ENCODE measurements around the gene LMO7. TPM values are rescaled to one million over a fixed set of nuclear protein-coding genes. Genes with fewer than 3 reads are reported as not detected.

The LMO7 gene
- total and polyA plus RNA-seq, 2 of the 8 experiments (the other 6 are each of a cell fraction or from before 2014, with no cell fraction given) = 8.1 to 28.3 TPM

DNA sequence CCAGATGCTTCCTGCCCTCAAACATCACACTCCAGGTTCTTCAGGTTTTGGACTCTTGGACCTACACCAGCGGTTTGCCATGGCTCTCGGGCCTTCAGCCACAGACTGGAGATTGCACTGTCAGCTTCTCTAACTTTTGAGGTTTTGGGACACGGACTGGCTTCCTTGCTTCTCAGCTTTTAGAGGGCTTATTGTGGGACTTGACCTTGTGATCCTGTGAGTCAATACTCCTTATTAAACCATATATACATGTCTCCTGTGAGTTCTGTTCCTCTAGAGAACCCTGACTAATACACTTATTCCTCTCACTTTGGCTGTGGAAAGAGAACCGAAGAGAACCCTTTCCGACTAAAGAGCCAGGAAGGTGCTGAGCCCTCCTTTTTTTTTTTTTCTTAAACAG, 53.6 kb downstream of the LMO7 start:
- no peak for DNase-seq (ENCODE audit: low read depth in 1 of 2, low spot score in 2 of 2)
- no peak overlapping the region for H4K91ac ChIP-seq (replicated peaks; ENCODE audit: insufficient read length, low read length)
- no peaks in the 10 kb centered on the region for H3K79me1 ChIP-seq (ENCODE audit: low read depth, low read length)
- H3K56ac ChIP-seq (replicated peaks; ENCODE audit: insufficient read length, low read depth, low read length) = no peak overlapping the region
- POLR2A ChIA-PET (ENCODE audit: partially characterized antibody) = no interaction called here
- H4K8ac ChIP-seq (ENCODE audit: extremely low read depth, insufficient read depth, low read length) = no peak overlapping the region
- no peak overlapping the region for H3K4me2 ChIP-seq (ENCODE audit: insufficient read depth in 1 of 2, low read depth in 2 of 2, low read length in 2 of 2)
- CTCF ChIA-PET (ENCODE audit: partially characterized antibody) = interaction anchor here (0.7 to 4.6 kb wide), 6 partner anchors 14 to 784 kb away, joined by 3 to 29 read pairs (median 12); no protein-coding TSS in a partner anchor
- no peaks in the 10 kb centered on the region for H3K36me3 ChIP-seq (ENCODE audit: control insufficient read depth in 2 of 4, insufficient read depth in 4 of 4, low read length in 3 of 4)
- peaks cover 2 to 6% (median 5%) of the 10 kb centered on the region in 4 experiments; a peak in 6 of 7 replicates for H3K4me1 ChIP-seq (replicated peaks in 1 of 4; ENCODE audit: control insufficient read depth in 3 of 4, insufficient read depth in 4 of 4, low read length in 3 of 4)
- H2AFZ ChIP-seq (ENCODE audit: low read length) = no peak overlapping the region
- no peak overlapping the region for H2BK20ac ChIP-seq (ENCODE audit: low read length)
- no peaks in the 10 kb centered on the region for H3K79me2 ChIP-seq (ENCODE audit: control insufficient read depth in 1 of 2, insufficient read depth in 2 of 2, low read length in 2 of 2)
- no peaks in the 10 kb centered on the region for H4K20me1 ChIP-seq (replicated peaks in 1 of 2; ENCODE audit: control insufficient read depth in 1 of 2, insufficient read depth in 2 of 2, low read length in 2 of 2)
- no peak overlapping the region for H3K18ac ChIP-seq (ENCODE audit: extremely low read depth, low read length)
- no peak overlapping the region for H2BK15ac ChIP-seq (ENCODE audit: low read length)
- H2BK120ac ChIP-seq (replicated peaks; ENCODE audit: low read depth, low read length) = no peak overlapping the region
- H3K4me3 ChIP-seq (ENCODE audit: extremely low read depth in 1 of 4, insufficient read depth in 2 of 4, low read depth in 3 of 4, low read length in 4 of 4) = no peak overlapping the region
- no peak overlapping the region for H3K14ac ChIP-seq (ENCODE audit: insufficient read length)
- no peak for TF ChIP-seq EP300 (IDR thresholded peaks at IDR 0.05; ENCODE audit: borderline replicate concordance in 1 of 2, low read depth in 2 of 2, low read length in 2 of 2)
- TF ChIP-seq TBP (IDR thresholded peaks at IDR 0.05; ENCODE audit: low read depth, low read length) = no peak
- TF ChIP-seq FOSL1 (IDR thresholded peaks at IDR 0.05; ENCODE audit: insufficient read depth, low read depth, low read length) = no peak
- no peak for TF ChIP-seq PHF8 (conservative IDR thresholded peaks at IDR 0.05; ENCODE audit: low read depth, low read length)
- TF ChIP-seq GABPA (IDR thresholded peaks at IDR 0.05; ENCODE audit: borderline replicate concordance, insufficient read depth, low read length) = no peak
- no peak for TF ChIP-seq POLR2A (IDR thresholded peaks at IDR 0.05; ENCODE audit: control extremely low read depth in 1 of 2, low read depth in 2 of 2, low read length in 2 of 2)
- no peak for TF ChIP-seq KDM5A (IDR thresholded peaks at IDR 0.05; ENCODE audit: low read length)
- TF ChIP-seq BACH1 (IDR thresholded peaks at IDR 0.05; ENCODE audit: low read length) = no peak
- no peak for TF ChIP-seq CHD1 (IDR thresholded peaks at IDR 0.05; ENCODE audit: low read depth, low read length)
- TF ChIP-seq NRF1 (IDR thresholded peaks at IDR 0.05; ENCODE audit: low read depth, low read length) = no peak
- no peak overlapping the region for H2BK12ac ChIP-seq (ENCODE audit: low read depth, low read length)
- H3K9ac ChIP-seq (replicated peaks in 1 of 4; ENCODE audit: extremely low read depth in 1 of 4, low read depth in 3 of 4, low read length in 3 of 4) = no peak overlapping the region
- 88% methylated on average over 4 of the region's 5 CpGs; no CpG with 5 or more reads in 1 of the 2 experiments for WGBS, 2 experiments (ENCODE audit: extremely low coverage in 1 of 2, insufficient coverage in 1 of 2, insufficient read length in 1 of 2, insufficient replicate concordance in 2 of 2, low coverage in 1 of 2, low lambda C conversion rate in 2 of 2, missing lambda C conversion rate in 1 of 2)
- no peak for FAIRE-seq
- no peak overlapping the region for H2AK5ac ChIP-seq (ENCODE audit: low read depth, low read length)
- no peaks in the 10 kb centered on the region for H3K27me3 ChIP-seq (replicated peaks in 1 of 4; ENCODE audit: control insufficient read depth in 3 of 4, extremely low read depth in 1 of 4, insufficient read depth in 3 of 4, low read length in 3 of 4)
- no peak overlapping the region for H3K27ac ChIP-seq (ENCODE audit: low read depth, low read length)
- H3K4ac ChIP-seq (replicated peaks; ENCODE audit: insufficient read length, low read depth, low read length) = no peak overlapping the region
- H3K23ac ChIP-seq (ENCODE audit: insufficient read length) = no peak overlapping the region
- H2BK5ac ChIP-seq (ENCODE audit: low read depth, low read length) = no peak overlapping the region
- no peaks in the 10 kb centered on the region for H3K9me3 ChIP-seq (ENCODE audit: insufficient read depth in 2 of 2, low read depth in 1 of 2, low read length in 1 of 2)
- no peak overlapping the region for H4K5ac ChIP-seq (ENCODE audit: insufficient read length, low read depth, low read length)
- no peaks in the 10 kb centered on the region for H3K23me2 ChIP-seq (ENCODE audit: low read depth, low read length)
